ENCODE measurements around the gene DSEL.

The DSEL gene

DNA sequence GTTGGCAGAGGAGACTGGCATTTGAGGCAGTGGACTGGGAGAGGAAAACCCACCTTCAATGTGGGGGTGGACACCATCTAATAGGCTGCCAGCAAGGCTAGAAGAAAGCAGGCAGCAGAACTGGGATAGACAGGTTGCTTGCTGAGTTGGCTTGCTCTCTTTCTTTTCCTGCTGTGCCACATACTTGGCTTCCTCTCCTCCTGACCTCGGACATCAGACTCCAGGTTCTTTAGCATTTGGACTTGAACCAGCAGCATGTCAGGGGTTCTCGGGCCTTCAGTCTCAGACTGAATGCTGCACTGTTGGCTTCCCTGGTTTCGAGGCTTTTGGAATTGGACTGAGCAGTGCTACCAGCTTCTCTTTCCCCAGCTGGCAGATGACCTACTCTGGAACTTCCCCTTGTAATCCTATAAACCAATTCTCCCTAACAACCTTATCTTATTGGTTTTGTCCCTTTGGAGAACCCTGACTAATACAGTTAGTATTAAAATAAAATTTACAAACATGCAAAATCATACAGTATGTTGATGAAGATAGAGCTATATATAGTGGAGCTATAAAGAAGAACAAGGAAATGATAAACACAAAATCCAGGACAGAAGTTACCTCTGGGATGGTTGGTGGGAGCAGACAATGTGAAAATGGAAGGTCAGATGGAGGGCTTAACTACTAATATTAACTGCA, 15.9 kb downstream of the DSEL start:
- no peak for DNase-seq (ENCODE audit: low read depth in 2 of 2)

DNA sequence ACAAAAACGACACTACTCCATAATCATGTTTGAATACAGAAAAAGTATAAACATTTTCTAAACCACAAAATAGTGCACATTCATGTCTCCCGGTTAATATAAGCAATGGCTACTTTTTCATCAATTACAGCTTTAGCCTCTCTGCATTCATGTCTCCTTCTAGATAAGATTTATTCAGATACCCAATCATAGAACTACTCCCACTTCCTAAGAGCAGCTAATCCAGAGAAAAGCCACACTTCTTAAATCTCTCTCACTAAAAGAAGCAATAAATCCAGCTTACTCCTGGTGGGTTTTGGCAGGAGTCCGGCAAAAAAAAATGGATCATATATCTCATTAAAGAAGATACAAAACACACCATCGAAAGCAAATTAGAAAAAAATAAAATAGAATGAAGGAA, 20.1 kb downstream of the DSEL start:
- no peak for DNase-seq (ENCODE audit: low read depth in 2 of 2)

DNA sequence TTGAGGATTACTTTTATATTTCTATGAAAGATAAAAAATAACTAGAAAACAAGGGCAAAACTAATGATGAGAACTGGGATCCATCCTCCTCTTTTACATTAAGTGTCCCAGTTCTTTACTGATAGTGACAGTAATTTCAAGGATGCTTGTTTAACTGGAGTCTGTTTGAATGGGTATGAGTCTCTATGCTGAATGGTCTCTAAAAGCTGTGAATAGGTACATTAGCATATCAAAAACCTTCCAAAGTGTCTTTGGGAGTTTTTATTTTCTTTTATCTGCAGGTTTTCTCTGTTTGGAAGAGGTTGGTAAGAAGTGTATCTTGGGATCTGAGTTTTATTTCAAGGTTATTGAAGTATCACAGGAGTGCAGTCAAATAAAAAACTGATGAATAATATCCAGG, 30.0 kb downstream of the DSEL start:
- DNase-seq (ENCODE audit: low read depth in 2 of 2), result no peak

DNA sequence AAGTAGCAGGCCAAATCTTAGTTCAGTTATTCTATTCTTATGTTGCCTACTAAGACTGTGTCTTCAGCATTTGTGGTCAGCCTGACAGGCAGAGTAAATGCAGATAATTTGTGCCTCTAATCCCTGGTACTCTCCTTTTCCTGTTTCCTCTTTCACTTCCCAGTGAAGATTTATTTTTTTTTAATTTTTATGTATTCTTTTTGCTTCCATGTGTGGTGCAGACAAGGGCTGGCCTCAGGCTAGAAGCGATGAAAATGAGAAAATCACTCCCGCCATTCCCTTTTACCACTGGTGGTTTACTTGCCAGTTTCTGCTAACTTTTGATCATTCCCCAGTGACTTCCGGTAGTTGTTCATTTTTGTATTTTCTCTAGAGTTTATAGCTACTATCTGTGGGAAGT, 30.9 kb downstream of the DSEL start:
- DNase-seq (ENCODE audit: low read depth in 2 of 2), result no peak

DNA sequence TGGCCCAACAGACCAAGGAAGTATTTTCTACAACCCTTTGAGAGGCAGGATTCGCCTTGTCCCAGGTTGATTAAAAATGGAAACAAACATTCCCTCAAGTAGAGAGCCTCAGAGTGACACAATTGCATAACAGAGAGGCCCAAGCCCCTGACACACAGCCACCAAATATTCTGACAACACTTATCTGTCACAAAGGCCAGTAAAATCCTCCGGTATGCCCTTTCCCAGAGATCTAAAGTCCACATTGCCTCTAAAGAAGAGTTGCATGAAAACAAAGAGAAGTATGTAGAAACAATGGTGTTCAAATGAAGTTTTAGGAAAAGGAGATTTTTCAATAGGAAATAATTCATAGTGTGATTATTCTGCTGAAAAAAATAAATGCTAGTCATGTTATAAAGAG, 32.1 kb downstream of the DSEL start:
- no peak for DNase-seq (ENCODE audit: low read depth in 2 of 2)

DNA sequence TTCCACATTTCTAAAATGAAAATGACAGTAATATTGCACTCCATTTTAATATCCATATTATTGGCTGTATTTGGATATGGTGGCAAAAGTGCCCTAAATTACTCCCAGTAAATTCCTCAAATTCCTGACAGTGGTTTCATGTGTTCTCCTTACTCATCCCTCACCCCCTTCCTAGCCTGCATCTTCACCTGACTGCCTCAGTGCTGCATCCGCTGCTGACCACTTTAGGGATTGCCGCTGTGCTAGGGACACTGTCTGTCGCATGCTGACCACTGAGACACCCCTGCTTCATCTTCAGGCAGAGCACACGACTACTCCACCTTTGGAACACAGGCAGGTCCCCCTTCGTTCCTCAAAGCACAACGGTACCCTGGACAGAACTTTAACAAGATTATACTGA, 32.6 kb downstream of the DSEL start:
- no peak for DNase-seq (ENCODE audit: low read depth in 2 of 2)

DNA sequence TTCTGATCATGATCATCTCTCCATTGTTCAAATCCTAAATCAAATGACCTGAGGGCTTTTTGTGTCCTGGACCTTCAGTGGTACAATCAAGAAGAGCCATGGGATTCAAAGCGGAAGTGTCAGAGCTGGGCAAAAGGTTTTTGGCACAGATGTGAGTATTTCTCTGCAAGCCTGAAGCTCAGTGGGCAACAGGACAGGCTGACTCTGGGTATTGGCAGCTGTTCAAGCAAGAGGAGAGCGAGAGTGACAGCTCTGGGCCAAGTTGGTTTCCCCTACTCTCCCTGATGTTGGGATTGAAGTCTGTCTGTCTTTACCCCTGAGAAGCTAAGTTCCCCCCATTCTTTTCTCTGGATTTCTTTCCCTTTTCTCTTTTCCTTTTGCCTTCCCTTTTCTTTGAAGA, 33.3 kb downstream of the DSEL start:
- DNase-seq (ENCODE audit: low read depth in 2 of 2), result no peak

DNA sequence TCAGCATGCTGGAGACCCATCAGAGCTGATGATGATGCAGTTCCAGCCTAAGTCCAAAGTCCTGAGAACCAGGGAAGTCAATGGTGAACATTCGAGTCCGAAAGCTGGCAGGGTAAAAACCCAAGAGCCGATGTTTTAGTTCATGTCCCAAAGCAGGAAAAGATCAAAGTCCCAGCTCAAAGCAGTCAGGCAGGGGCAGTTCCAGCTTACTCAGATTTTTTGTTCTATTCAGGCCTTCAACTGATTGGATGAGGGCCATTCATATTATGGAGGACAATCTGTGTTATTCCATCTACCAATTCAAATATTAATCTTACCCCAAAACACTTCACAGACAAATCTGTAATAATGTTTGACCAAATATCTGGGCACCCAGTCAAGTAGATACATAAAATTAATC, 38.3 kb downstream of the DSEL start:
- no peak for DNase-seq (ENCODE audit: low read depth in 2 of 2)

DNA sequence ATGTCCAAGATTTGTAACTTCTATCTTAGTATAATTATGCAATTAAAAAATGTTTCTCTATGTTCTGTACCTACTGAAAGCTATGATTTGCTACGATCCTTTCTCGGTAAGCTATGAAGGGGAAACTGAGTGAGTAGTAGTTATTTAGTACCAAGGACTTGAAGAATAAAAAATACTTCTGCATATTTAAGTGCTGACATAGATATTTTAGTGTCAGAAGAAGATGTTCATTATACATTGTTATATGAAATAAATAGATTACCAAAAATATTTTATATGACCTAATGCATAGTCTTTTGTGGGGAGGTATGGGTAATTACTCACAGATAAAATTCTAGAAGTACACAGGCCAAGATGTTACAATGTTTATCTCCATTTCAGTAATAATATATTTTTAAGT, 39.0 kb downstream of the DSEL start:
- no peak for DNase-seq (ENCODE audit: low read depth in 2 of 2)

DNA sequence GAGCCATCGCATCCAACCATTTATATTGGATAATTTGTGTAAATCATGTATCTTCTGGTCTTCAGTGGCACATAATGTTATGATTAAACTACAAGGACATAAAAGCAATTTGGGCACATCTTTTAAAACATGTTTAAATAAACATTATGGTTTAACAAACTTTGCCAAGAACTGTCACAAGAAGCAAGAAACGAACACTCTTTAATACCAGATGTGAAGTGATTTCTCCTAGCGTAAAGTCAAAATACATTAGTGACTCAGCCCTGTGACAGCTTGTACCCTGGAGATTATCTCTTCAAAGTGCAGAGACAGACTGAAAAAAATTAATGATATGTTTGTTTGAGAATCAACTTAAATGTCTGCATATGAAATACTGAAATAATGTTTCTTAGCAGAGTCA, 39.9 kb downstream of the DSEL start:
- no peak for DNase-seq (ENCODE audit: low read depth in 2 of 2)

DNA sequence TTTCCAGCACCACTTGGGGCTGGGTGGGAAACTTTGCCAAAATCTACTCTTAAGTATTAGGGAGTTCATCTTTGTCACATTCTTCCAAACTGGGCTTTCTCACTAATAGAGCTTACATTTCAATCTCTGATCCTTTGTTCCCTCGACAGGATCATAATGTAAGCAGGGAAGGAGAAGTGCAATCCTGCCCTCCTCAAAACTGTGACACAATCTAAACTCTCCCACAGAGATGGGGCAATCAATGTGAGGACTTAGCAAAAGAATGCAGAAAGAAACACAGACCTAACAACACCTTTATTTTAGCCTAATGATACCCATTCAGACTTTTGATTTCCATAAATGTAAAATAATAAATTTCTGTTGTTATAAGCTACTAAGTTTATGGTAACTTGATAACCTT, 40.8 kb downstream of the DSEL start:
- no peak for DNase-seq (ENCODE audit: low read depth in 2 of 2)

DNA sequence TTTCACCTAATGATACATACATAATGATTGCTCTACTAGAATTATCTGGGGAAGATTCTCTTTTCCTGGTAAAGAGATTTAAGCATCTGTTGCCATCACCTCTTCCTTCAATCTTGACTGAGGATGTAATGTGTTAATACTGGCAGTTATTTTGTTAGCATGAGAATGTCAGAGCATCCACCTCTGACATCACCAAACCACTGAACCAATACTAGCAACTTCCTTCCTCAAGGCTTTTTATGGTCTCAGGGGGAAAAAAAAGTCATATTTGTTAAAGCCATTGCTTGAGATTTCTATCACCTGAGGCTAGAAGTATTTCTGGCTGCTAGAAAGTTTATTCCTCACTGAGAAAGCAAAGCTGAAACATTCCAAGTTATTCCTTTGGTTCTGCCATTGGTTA, 48.5 kb downstream of the DSEL start:
- DNase-seq (ENCODE audit: low read depth in 2 of 2), result no peak

DNA sequence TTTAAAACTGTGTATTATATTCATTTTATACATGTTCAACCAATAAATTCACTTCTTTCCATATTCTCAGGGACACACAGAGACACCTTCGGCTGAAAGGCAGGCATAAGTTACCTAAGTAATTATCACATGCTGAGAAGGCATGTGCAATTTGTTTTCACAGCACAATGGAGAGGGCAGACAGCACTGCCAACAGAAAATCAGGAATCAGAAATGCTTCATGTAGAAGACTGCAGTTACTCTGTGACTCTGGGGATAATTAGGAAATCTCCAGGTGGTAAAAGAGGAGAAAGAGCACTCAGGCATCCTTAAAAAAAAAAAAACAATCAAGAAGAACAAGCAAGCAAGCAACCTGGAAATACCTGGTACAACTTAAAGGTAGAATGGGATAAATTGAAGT, 49.3 kb downstream of the DSEL start:
- no peak for DNase-seq (ENCODE audit: low read depth in 2 of 2)

DNA sequence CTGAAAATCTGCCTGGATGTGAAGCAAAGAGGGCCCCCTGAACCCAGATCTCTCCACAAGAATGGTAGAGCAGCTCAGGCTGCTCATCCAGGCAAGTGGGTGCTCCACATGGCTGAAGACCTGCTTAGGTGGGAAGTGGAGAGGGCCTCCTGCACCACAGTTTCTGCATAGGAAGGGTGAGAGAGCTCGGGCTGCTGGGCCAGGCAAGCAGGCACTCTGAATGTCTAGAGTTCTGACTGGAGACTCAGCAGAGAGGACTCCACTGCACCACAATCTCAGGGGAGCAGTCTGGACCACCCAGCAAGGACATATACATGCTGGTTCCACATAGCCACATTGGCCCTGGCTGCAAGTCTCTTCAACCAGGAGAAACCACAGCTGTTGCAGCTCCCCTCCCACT, 52.0 kb downstream of the DSEL start:
- DNase-seq (ENCODE audit: low read depth in 2 of 2), result no peak

DNA sequence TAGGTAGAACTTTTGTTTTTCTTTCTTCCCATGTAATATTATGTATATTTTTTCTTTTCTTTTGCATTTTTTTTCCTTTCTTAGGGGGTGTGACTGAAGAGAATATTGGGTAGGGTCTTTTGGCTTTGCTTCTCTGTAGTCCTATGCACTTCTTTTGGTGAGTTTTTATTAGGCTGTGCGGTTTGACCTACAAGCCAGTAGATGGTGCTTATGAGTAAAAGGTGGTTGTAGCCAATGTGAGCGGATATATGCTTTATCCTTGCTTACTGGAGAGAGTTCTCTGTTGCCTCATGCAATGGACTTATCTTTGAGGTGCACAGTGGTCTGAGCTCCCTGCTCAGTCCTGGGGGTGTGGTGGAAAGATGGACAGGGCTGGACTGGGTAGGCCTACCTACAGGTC, 52.7 kb downstream of the DSEL start:
- DNase-seq (ENCODE audit: low read depth in 2 of 2), result no peak

DNA sequence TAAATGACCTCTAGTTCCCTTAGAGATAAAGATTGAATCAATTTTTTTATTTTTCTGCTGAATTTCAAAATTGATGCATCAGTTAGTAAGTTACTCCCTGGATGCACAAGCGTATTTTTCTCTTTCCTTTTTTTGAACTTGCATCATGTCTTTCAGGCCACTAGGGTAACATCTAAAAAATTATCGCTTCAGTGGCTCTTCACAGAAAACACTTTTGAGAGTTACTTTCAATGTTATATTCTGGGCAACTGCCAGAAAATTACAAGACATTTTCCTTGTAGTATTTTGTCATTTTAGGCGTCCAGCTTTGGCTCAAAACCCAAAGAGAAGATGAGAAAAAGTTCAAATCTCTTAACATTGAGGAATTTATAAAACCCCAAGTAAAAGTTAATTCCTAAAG, 59.8 kb downstream of the DSEL start:
- DNase-seq (ENCODE audit: low read depth in 2 of 2), result no peak
